H1 (cell line): Measurements from ENCODE around the gene FLCN. TPM values are rescaled to one million over a fixed set of nuclear protein-coding genes. Genes with fewer than 3 reads are reported as not detected.

Experiments used
- CTCF ChIA-PET: fragments of 300-600 bp; sonication (Branson Sonifier 250); formaldehyde crosslinking; loops from one replicate; lab custom pipeline; 2021; ENCODE audit not compliant: partially characterized antibody; lab: Charles Lee
- POLR2A ChIA-PET: fragments of 300-600 bp; sonication (Branson Sonifier 250); formaldehyde crosslinking; loops from one replicate; lab custom pipeline; 2021; ENCODE audit warnings: inconsistent platforms; ENCODE audit not compliant: partially characterized antibody; lab: Charles Lee
- DNase-seq, 2 experiments: peaks; one replicate each; pipeline versions ENCODE4 v3.0.0 to v3.0.0-alpha.2; 2010 to 2022; ENCODE audit warnings: low spot score in 2 of 2, low read depth in 1 of 2, mixed read lengths in 1 of 2
- FAIRE-seq: peaks from 2 replicates; lab custom pipeline; 2011; peaks lifted over from hg19 to GRCh38; lab: Jason Lieb, UNC
- H2AFZ ChIP-seq: 2 replicates; pipeline ENCODE4 v1.8.1; 2012; ENCODE audit warnings: low read length, inconsistent platforms
- H2AK5ac ChIP-seq: 2 replicates; pipeline ENCODE4 v1.6.1; 2013; ENCODE audit warnings: low read depth, low read length
- H2BK120ac ChIP-seq: replicated peaks from 2 replicates; pipeline ENCODE3; 2013; ENCODE audit warnings: low read depth, low read length, inconsistent platforms
- H2BK12ac ChIP-seq: 2 replicates; pipeline ENCODE4 v1.6.1; 2013; ENCODE audit warnings: low read depth, low read length
- H2BK15ac ChIP-seq: 2 replicates; pipeline ENCODE4 v1.6.1; 2013; ENCODE audit warnings: low read length
- H2BK20ac ChIP-seq: 2 replicates; pipeline ENCODE4 v1.6.1; 2013; ENCODE audit warnings: low read length
- H2BK5ac ChIP-seq: 2 replicates; pipeline ENCODE4 v1.6.1; 2013; ENCODE audit warnings: low read depth, low read length
- H3K14ac ChIP-seq: 2 replicates; pipeline ENCODE4 v1.6.1; 2013; ENCODE audit warnings: inconsistent platforms; ENCODE audit not compliant: insufficient read length
- H3K18ac ChIP-seq: 2 replicates; pipeline ENCODE4 v1.6.1; 2013; ENCODE audit warnings: low read length; ENCODE audit errors: extremely low read depth
- H3K23ac ChIP-seq: 2 replicates; pipeline ENCODE4 v1.6.1; 2013; ENCODE audit warnings: inconsistent platforms; ENCODE audit not compliant: insufficient read length
- H3K23me2 ChIP-seq: 2 replicates; pipeline ENCODE4 v1.6.1; 2013; ENCODE audit warnings: low read depth, low read length
- H3K27ac ChIP-seq: 2 replicates; pipeline ENCODE4 v1.6.1; 2011; ENCODE audit warnings: low read depth, low read length, inconsistent platforms
- H3K27me3 ChIP-seq, 4 experiments: replicated peaks in 1 of 4; 1 replicate in 1 of 4; 2 replicates in 3 of 4; pipeline versions ENCODE4 v1.6.1 to v1.8.1; 2011 to 2013; ENCODE audit warnings: low read length in 3 of 4, mild to moderate bottlenecking in 3 of 4, inconsistent platforms in 2 of 4, mixed read lengths in 2 of 4, moderate library complexity in 1 of 4; ENCODE audit not compliant: control insufficient read depth in 3 of 4, insufficient read depth in 3 of 4; ENCODE audit errors: extremely low read depth in 1 of 4
- H3K36me3 ChIP-seq, 4 experiments: 2 replicates each; pipeline versions ENCODE4 v1.6.1 to v1.8.1; 2011 to 2013; ENCODE audit warnings: mild to moderate bottlenecking in 4 of 4, low read length in 3 of 4, moderate library complexity in 2 of 4, control low read depth in 1 of 4, inconsistent platforms in 1 of 4; ENCODE audit not compliant: insufficient read depth in 4 of 4, control insufficient read depth in 2 of 4
- H3K4ac ChIP-seq: replicated peaks from 2 replicates; pipeline ENCODE3; 2013; ENCODE audit warnings: low read length, low read depth, mixed read lengths, inconsistent platforms; ENCODE audit not compliant: insufficient read length
- H3K4me1 ChIP-seq, 4 experiments: replicated peaks in 1 of 4; 1 replicate in 1 of 4; 2 replicates in 3 of 4; pipeline versions ENCODE4 v1.6.1 to v1.8.1; 2011 to 2013; ENCODE audit warnings: low read length in 3 of 4, inconsistent platforms in 2 of 4, mixed read lengths in 1 of 4; ENCODE audit not compliant: insufficient read depth in 4 of 4, control insufficient read depth in 3 of 4
- H3K4me2 ChIP-seq, 2 experiments: 2 replicates each; pipeline versions ENCODE4 v1.6.1 to v1.8.1; 2011 to 2013; ENCODE audit warnings: low read depth in 2 of 2, low read length in 2 of 2, control low read depth in 1 of 2, inconsistent platforms in 1 of 2, mild to moderate bottlenecking in 1 of 2; ENCODE audit not compliant: insufficient read depth in 1 of 2
- H3K4me3 ChIP-seq, 4 experiments: fragments of 200-600, 300-600 bp in 1 of 4; sonication (generic), shearing (Covaris generic), sonication (Bioruptor Twin) in 1 of 4; 2 replicates each; pipeline versions ENCODE4 v1.5.1 to v1.8.1; 2011 to 2016; ENCODE audit warnings: low read length in 4 of 4, low read depth in 3 of 4, control low read depth in 2 of 4, inconsistent platforms in 2 of 4, mild to moderate bottlenecking in 2 of 4, mixed read lengths in 1 of 4, moderate library complexity in 1 of 4; ENCODE audit not compliant: insufficient read depth in 2 of 4; ENCODE audit errors: extremely low read depth in 1 of 4
- H3K56ac ChIP-seq: replicated peaks from 2 replicates; pipeline ENCODE3; 2013; ENCODE audit warnings: low read depth, mild to moderate bottlenecking, mixed read lengths, low read length, inconsistent platforms; ENCODE audit not compliant: insufficient read length
- H3K79me1 ChIP-seq: 2 replicates; pipeline ENCODE4 v1.6.1; 2013; ENCODE audit warnings: low read depth, low read length, control low read depth
- H3K79me2 ChIP-seq, 2 experiments: 2 replicates each; pipeline versions ENCODE4 v1.6.1 to v1.8.1; 2012 to 2013; ENCODE audit warnings: low read length in 2 of 2, mild to moderate bottlenecking in 2 of 2, inconsistent platforms in 1 of 2; ENCODE audit not compliant: insufficient read depth in 2 of 2, control insufficient read depth in 1 of 2
- H3K9ac ChIP-seq, 4 experiments: replicated peaks in 1 of 4; 1 replicate in 1 of 4; 2 replicates in 3 of 4; pipeline versions ENCODE4 v1.6.1 to v1.8.1; 2011 to 2013; ENCODE audit warnings: low read depth in 3 of 4, low read length in 3 of 4, control low read depth in 2 of 4, mild to moderate bottlenecking in 2 of 4, moderate library complexity in 2 of 4, inconsistent platforms in 1 of 4; ENCODE audit errors: extremely low read depth in 1 of 4
- H3K9me3 ChIP-seq, 2 experiments: 2 replicates each; pipeline versions ENCODE4 v1.6.1 to v1.8.1; 2012 to 2013; ENCODE audit warnings: mild to moderate bottlenecking in 2 of 2, moderate library complexity in 2 of 2, control low read depth in 1 of 2, inconsistent platforms in 1 of 2, low read depth in 1 of 2, low read length in 1 of 2, mixed read lengths in 1 of 2; ENCODE audit not compliant: insufficient read depth in 2 of 2
- H4K20me1 ChIP-seq, 2 experiments: replicated peaks in 1 of 2; 2 replicates each; pipeline versions ENCODE3 to v1.8.1; 2011 to 2013; ENCODE audit warnings: inconsistent platforms in 2 of 2, low read length in 2 of 2, mild to moderate bottlenecking in 1 of 2; ENCODE audit not compliant: insufficient read depth in 2 of 2, control insufficient read depth in 1 of 2
- H4K5ac ChIP-seq: 2 replicates; pipeline ENCODE4 v1.6.1; 2013; ENCODE audit warnings: low read length, low read depth, mixed read lengths, inconsistent platforms; ENCODE audit not compliant: insufficient read length
- H4K8ac ChIP-seq: 2 replicates; pipeline ENCODE4 v1.8.0; 2013; ENCODE audit warnings: mild to moderate bottlenecking, moderate library complexity, low read length, inconsistent platforms; ENCODE audit not compliant: insufficient read depth; ENCODE audit errors: extremely low read depth
- H4K91ac ChIP-seq: replicated peaks from 2 replicates; pipeline ENCODE3; 2013; ENCODE audit warnings: low read length, mixed read lengths, inconsistent platforms; ENCODE audit not compliant: insufficient read length
- ASH2L ChIP-seq: fragments of 200-600, 300-600 bp; sonication (generic); IDR thresholded peaks from one replicate; pipeline ENCODE4 v1.7.1; 2017; ENCODE audit warnings: low read length
- CHD1 ChIP-seq: IDR thresholded peaks from 2 replicates; pipeline ENCODE4 v1.6.1; 2012; ENCODE audit warnings: low read depth, low read length, improper control_type of control experiment
- JUN ChIP-seq: IDR thresholded peaks from 2 replicates; pipeline ENCODE4 v1.6.1; 2011; ENCODE audit warnings: low read depth, mild to moderate bottlenecking, improper control_type of control experiment, low read length
- MAFK ChIP-seq: IDR thresholded peaks from 2 replicates; pipeline ENCODE4 v1.6.1; 2012; ENCODE audit warnings: low read depth, mild to moderate bottlenecking, improper control_type of control experiment, low read length
- PHF8 ChIP-seq: fragments of 200-600 bp; sonication (generic); conservative IDR thresholded peaks from 2 replicates; pipeline ENCODE4 v1.7.1; 2012; ENCODE audit warnings: low read depth, mild to moderate bottlenecking, inconsistent platforms, low read length, moderate library complexity
- WGBS, 2 experiments: shearing (Covaris generic) in 1 of 2; methylation state at CpG; one replicate each; pipeline versions ENCODE4 v1.1.6 to v1.1.7; 2013 to 2015; ENCODE audit warnings: low lambda C conversion rate in 2 of 2, mixed read lengths in 2 of 2, inconsistent platforms in 1 of 2, low coverage in 1 of 2, missing lambda C conversion rate in 1 of 2; ENCODE audit not compliant: insufficient replicate concordance in 2 of 2, insufficient coverage in 1 of 2, insufficient read length in 1 of 2; ENCODE audit errors: extremely low coverage in 1 of 2, missing lambda C conversion rate in 1 of 2; 5-methylcytosine and 5-hydroxymethylcytosine counted together
- polyA plus RNA-seq, 7 experiments: library from polyadenylated mRNA; depleted of rRNA in 3 of 7; stranded (reverse) in 5 of 7; unstranded in 2 of 7; fragments of >200 nt in 5 of 7; fragments of 200-250 nt in 2 of 7; gene quantifications; 1 replicate in 5 of 7; 2 replicates in 1 of 7; 4 replicates in 1 of 7; pipeline versions ENCODE4 v1.2.1 to v1.2.3, GENCODE V29; 2011 to 2013; ENCODE audit warnings: missing spikeins in 2 of 7, mixed read lengths in 2 of 7
- total RNA-seq: library from RNA; stranded (reverse); fragmentation: NEBNext Ultra II Directional; extraction: Animal tissue kit (Norgen Biotek cat#: 25700); gene quantifications from 2 replicates; pipeline ENCODE4 v1.2.1, GENCODE V29; 2021

Gene FLCN
- total and polyA plus RNA-seq, 2 of the 8 experiments (the other 6 are each of a cell fraction or from before 2014, with no cell fraction given) = 15.6 to 34.6 TPM

DNA sequence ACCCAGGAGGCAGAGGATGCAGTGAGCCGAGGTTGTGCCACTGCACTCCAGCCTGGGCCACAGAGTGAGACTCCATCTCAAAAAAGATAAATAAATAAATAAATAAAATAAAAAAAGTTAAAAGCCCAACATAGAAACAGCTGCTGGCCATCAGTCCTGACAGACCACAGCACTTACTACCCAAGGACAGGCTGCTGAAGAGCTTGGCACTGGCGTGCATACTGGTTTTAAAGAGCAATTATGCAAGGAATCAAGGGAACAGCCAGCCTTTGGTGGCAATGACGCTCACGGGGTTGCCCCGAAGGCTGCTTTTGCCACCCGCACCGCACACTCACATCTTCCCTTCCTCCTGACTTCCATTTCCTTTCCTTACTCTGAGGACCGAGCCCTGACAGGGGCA lies 35.1 kb downstream of the FLCN start:
- CTCF ChIA-PET = interaction anchor here (0.6 to 1.3 kb wide), 3 partner anchors 33 to 60 kb away, joined by 3 to 5 read pairs (median 4); no protein-coding TSS in a partner anchor
- H2AK5ac ChIP-seq = no peak overlapping the region
- no peak overlapping the region for H3K9ac ChIP-seq
- H2BK15ac ChIP-seq = no peak overlapping the region
- no peak overlapping the region for H4K91ac ChIP-seq
- no peak overlapping the region for H3K23ac ChIP-seq
- H3K4ac ChIP-seq = no peak overlapping the region
- no peak overlapping the region for H3K14ac ChIP-seq
- no peaks in the 10 kb centered on the region for H3K79me2 ChIP-seq
- POLR2A ChIA-PET = interaction anchor here (1.3 kb wide), 1 partner anchor 13 kb away, joined by 4 read pairs; no protein-coding TSS in a partner anchor
- no peak overlapping the region for H3K4me2 ChIP-seq
- no peaks in the 10 kb centered on the region for H3K79me1 ChIP-seq
- no peaks in the 10 kb centered on the region for H3K36me3 ChIP-seq
- no peak overlapping the region for H3K18ac ChIP-seq
- H3K27ac ChIP-seq = no peak overlapping the region
- H2AFZ ChIP-seq = no peak overlapping the region
- no peak overlapping the region for H3K4me3 ChIP-seq
- H2BK20ac ChIP-seq = no peak overlapping the region
- no peak overlapping the region for H2BK120ac ChIP-seq
- WGBS, 2 experiments = 92% methylated on average over 8 of the region's 8 CpGs; no CpG with 5 or more reads in 1 of the 2 experiments
- H3K56ac ChIP-seq = no peak overlapping the region
- no peak overlapping the region for H2BK12ac ChIP-seq
- no peak overlapping the region for H4K5ac ChIP-seq
- DNase-seq = no peak
- peaks cover 0 to 3% of the 10 kb centered on the region in 2 experiments; a peak in 1 of 4 replicates for H3K9me3 ChIP-seq
- no peaks in the 10 kb centered on the region; a peak in 1 of 7 replicates for H3K4me1 ChIP-seq
- H4K8ac ChIP-seq = no peak overlapping the region
- no peaks in the 10 kb centered on the region for H3K23me2 ChIP-seq
- no peak for TF ChIP-seq JUN
- TF ChIP-seq MAFK = no peak
- TF ChIP-seq PHF8 = no peak
- no peak for TF ChIP-seq CHD1
- TF ChIP-seq ASH2L = no peak
- TF ChIP-seq, all 59 proteins: peak for 0
- H3K27me3 ChIP-seq = no peaks in the 10 kb centered on the region
- H2BK5ac ChIP-seq = no peak overlapping the region
- FAIRE-seq = no peak
- H4K20me1 ChIP-seq = no peaks in the 10 kb centered on the region
